Stomach (tissue), 9 donors: ENCODE measurements around the gene DSE. TPM values are rescaled to one million over a fixed set of nuclear protein-coding genes. Genes with fewer than 3 reads are reported as not detected.
"Not testable (repeated sequence)": the region's sequence is repeated elsewhere in the genome, so short reads cannot be mapped to it uniquely, and the experiment has no call there.

ENCODE experiments used
- DNase-seq, 2 donors: peaks; one replicate each; pipeline versions ENCODE4 v3.0.0 to v3.0.0-alpha.2; 2013 to 2019
- H3K27ac ChIP-seq, 5 donors: fragments of 200-600 bp in 4 of 5; sonication (generic) in 4 of 5; one replicate each; pipeline ENCODE4 v1.5.1; 2013 to 2019; ENCODE audit warnings: mild to moderate bottlenecking in 1 of 5, moderate library complexity in 1 of 5
- H3K27me3 ChIP-seq, 3 donors: fragments of 200-600 bp; sonication (generic); one replicate each; pipeline ENCODE4 v1.5.1; 2017 to 2019; ENCODE audit warnings: mixed run types in 1 of 3
- H3K36me3 ChIP-seq, 4 donors: fragments of 200-600 bp; sonication (generic); 1 replicate in 3 of 4; 2 replicates in 1 of 4; pipeline ENCODE4 v1.5.1; 2016 to 2019
- H3K4me1 ChIP-seq, 4 donors: fragments of 200-600 bp; sonication (generic); one replicate each; pipeline ENCODE4 v1.5.1; 2016 to 2019
- H3K4me3 ChIP-seq, 4 donors: fragments of 200-600 bp; sonication (generic) in 3 of 4; one replicate each; pipeline ENCODE4 v1.5.1; 2016 to 2019; ENCODE audit warnings: mild to moderate bottlenecking in 1 of 4
- H3K9me3 ChIP-seq, 4 donors: fragments of 200-600 bp; sonication (generic); one replicate each; pipeline ENCODE4 v1.5.1; 2016 to 2019
- EP300 ChIP-seq: sonication (generic); formaldehyde crosslinking; IDR thresholded peaks from one replicate; pipeline ENCODE4 v1.6.1; 2017; ENCODE audit warnings: antibody characterized with exemption
- POLR2A ChIP-seq, 4 donors: fragments of 450-650 bp; IDR thresholded peaks; one replicate each; pipeline ENCODE4 v1.6.1; 2016; ENCODE audit warnings: antibody characterized with exemption in 4 of 4, control low read depth in 2 of 4, mild to moderate bottlenecking in 1 of 4, moderate library complexity in 1 of 4
- POLR2AphosphoS5 ChIP-seq, 3 donors: sonication (generic); formaldehyde crosslinking; IDR thresholded peaks; one replicate each; pipeline ENCODE4 v1.6.1; 2016; ENCODE audit warnings: antibody characterized with exemption in 3 of 3
- WGBS, 5 donors: extraction: QIAGEN DNeasy Blood & Tissue Kit in 3 of 5; methylation state at CpG; one replicate each; pipeline versions ENCODE4 v1.1.5 to v1.1.7; 2013 to 2018; 5-methylcytosine and 5-hydroxymethylcytosine counted together
- intact Hi-C: fragments of 100-400 bp; cut with DNase I; formaldehyde crosslinking; loops from one replicate; pipeline ENCODE4 v1.15.1; 2023; ENCODE audit warnings: low total_unique reads
- polyA plus RNA-seq, 3 donors: library from polyadenylated mRNA; stranded (reverse); fragments of 200-250 nt; gene quantifications; one replicate each; pipeline ENCODE4 v1.2.3, GENCODE V29; 2013
- total RNA-seq, 5 donors: library from RNA; depleted of rRNA; stranded (reverse); fragments of >200 nt; gene quantifications; one replicate each; pipeline versions ENCODE4 v1.1.0 to v1.2.3, GENCODE V29; 2014 to 2016
- TF ChIP-seq, protein P1 (sequence below), 7 experiments: fragments of 450-650 bp in 4 of 7; fragments of 200-600 bp in 3 of 7; sonication (generic) in 3 of 7; IDR thresholded peaks; one replicate each; pipeline ENCODE4 v1.5.1; 2016 to 2019; ENCODE audit warnings: antibody characterized with exemption in 7 of 7, control low read depth in 2 of 7, mild to moderate bottlenecking in 1 of 7
- donor health status: healthy with polysubstance abuse.
- donor health status: Bipolar disorder and iron deficiency.
- donor health status: healthy.

Gene DSE
- total and polyA plus RNA-seq, 8 donors, result 3.8 to 39.8 (median 12.5) TPM

DNA sequence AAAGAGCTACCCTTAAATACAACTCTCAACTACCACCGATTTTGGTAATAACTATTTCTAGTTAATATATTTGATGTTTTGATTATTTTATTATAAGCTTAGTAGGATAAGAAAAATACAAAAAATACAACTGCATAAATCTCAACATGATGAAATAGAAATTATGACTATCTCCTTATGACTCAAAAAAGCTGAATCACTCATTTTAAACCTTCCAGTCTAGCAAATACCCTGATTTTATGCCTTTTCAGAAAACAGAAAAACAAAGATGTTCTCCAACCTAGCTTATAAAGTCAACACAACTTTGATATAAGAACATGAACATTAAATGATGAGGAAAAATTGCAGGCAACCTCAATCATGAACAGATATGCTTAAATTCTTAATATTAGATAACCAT lies 40.2 kb upstream of the DSE start:
- H3K9me3 ChIP-seq, result peaks cover 0 to 6% (median 0%) of the 10 kb centered on the region in 4 donors
- no peak overlapping the region for H3K4me3 ChIP-seq
- H3K36me3 ChIP-seq, result no peaks in the 10 kb centered on the region
- intact Hi-C loops, result no loop called here
- no peak overlapping the region for H3K27ac ChIP-seq
- WGBS, 5 donors, result 95 to 100% (median 97%) methylated on average over 1 of the region's 1 CpG
- TF ChIP-seq POLR2A (IDR thresholded peaks at IDR 0.05), result no peak
- TF ChIP-seq EP300, result no peak
- no peak for TF ChIP-seq POLR2AphosphoS5 (IDR thresholded peaks at IDR 0.05)
- TF ChIP-seq, protein P1, sequence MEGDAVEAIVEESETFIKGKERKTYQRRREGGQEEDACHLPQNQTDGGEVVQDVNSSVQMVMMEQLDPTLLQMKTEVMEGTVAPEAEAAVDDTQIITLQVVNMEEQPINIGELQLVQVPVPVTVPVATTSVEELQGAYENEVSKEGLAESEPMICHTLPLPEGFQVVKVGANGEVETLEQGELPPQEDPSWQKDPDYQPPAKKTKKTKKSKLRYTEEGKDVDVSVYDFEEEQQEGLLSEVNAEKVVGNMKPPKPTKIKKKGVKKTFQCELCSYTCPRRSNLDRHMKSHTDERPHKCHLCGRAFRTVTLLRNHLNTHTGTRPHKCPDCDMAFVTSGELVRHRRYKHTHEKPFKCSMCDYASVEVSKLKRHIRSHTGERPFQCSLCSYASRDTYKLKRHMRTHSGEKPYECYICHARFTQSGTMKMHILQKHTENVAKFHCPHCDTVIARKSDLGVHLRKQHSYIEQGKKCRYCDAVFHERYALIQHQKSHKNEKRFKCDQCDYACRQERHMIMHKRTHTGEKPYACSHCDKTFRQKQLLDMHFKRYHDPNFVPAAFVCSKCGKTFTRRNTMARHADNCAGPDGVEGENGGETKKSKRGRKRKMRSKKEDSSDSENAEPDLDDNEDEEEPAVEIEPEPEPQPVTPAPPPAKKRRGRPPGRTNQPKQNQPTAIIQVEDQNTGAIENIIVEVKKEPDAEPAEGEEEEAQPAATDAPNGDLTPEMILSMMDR (IDR thresholded peaks at IDR 0.05), result no peak
- H3K27me3 ChIP-seq, result no peaks in the 10 kb centered on the region
- peaks cover 0 to 8% (median 0%) of the 10 kb centered on the region in 4 donors for H3K4me1 ChIP-seq
- DNase-seq, result no peak

DNA sequence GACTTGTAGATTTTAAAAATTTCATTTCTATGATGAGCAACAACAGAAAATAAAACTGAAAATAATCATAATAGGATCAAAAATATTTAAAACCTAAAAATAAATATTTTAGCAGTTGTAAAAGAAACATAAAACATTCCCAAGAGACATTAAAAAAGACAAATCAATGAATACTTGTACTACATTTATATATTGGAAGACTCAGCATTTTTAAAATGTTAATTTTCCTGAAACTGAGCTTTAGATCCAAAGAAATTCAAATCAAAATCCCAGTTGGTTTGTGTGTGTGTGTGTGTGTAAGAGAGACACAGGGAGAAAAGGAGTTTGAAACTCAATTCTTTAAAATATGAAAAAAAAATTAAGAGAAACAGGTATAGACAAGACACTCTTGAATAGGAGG lies 38.7 kb upstream of the DSE start:
- peaks cover 0 to 3% (median 0%) of the 10 kb centered on the region in 4 donors for H3K4me1 ChIP-seq
- H3K4me3 ChIP-seq, result no peak overlapping the region
- H3K27ac ChIP-seq, result no peak overlapping the region
- H3K27me3 ChIP-seq, result no peaks in the 10 kb centered on the region
- TF ChIP-seq EP300 (no peak), POLR2A (IDR thresholded peaks at IDR 0.05) (no peak), POLR2AphosphoS5 (IDR thresholded peaks at IDR 0.05) (no peak)
- TF ChIP-seq, protein P1 (IDR thresholded peaks at IDR 0.05), result no peak
- intact Hi-C loops, result no loop called here
- DNase-seq, result no peak
- H3K36me3 ChIP-seq, result no peaks in the 10 kb centered on the region
- H3K9me3 ChIP-seq, result peaks cover 0 to 6% (median 0%) of the 10 kb centered on the region in 4 donors

DNA sequence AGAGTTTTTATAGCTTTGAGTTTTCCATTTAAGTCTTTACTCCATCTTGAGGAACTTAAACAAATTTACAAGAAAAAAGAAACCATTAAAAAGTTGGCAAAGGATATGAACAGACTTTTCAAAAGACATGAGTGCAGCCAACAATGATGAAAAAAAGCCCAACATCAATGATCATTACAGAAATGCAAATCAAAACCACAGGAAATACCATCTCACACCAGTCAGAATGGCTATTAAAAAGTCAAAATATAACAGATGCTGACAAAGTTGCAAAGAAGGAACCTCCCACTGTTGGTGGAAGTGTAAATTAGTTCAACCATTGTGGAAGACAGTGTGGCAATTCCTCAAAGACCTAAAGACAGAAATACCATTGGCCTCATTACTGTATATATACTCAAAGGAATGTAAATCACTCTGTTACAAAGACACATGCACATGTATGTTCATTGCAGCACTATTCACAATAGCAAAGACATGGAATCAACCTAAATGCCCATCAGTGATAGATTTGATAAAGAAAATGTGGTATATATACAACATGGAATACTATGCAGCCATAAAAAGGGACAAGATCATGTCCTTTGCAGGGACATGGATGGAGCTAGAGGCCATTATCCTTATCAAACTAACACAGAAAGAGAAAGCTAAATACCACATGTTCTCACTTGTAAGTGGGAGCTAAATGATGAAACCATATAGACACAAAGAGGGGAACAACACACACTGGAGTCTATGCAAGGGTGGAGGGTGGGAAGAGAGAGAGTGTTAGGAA lies 35.9 kb upstream of the DSE start:
- H3K4me3 ChIP-seq, intact Hi-C loops, DNase-seq, H3K27me3 ChIP-seq, H3K9me3 ChIP-seq, H3K4me1 ChIP-seq, H3K27ac ChIP-seq, H3K36me3 ChIP-seq: not testable (repeated sequence)

DNA sequence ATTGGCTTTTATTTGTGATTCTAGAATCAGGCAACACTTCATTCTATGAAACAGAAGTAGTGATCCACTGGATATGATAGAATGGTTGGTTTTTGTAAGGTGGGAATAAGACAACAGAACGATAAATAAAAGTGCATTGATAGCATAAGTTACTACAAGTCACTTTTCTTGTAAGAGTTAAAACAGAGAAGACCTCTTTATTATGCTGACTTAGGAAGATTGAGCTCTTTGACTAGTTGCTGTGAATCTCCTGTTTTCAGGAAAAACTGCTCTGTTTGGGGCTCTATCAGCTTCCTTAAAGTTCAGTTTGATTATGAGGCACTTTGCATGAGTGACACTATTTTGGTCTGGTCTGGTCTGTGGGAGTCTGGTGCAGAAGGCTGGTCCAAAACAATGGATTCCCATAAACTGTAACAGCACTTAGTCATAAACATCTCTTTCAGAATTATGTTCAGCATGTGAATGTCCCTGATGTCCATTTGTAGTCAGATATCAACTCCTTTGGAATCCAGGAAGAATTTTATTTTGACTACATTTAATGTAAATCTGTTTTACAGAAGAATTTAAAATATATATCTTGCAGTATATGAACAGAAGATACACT lies 35.0 kb upstream of the DSE start:
- TF ChIP-seq, protein P1 (IDR thresholded peaks at IDR 0.05), result no peak
- TF ChIP-seq EP300, result no peak
- no peak for TF ChIP-seq POLR2A (IDR thresholded peaks at IDR 0.05)
- no peaks in the 10 kb centered on the region for H3K36me3 ChIP-seq
- no peak for DNase-seq
- H3K9me3 ChIP-seq, result peaks cover 0 to 6% (median 3%) of the 10 kb centered on the region in 4 donors
- no peak overlapping the region for H3K27ac ChIP-seq
- 84 to 98% (median 94%) methylated on average over 1 of the region's 1 CpG for WGBS, 5 donors
- intact Hi-C loops, result no loop called here
- no peaks in the 10 kb centered on the region for H3K27me3 ChIP-seq
- no peak overlapping the region for H3K4me3 ChIP-seq
- H3K4me1 ChIP-seq, result no peaks in the 10 kb centered on the region

DNA sequence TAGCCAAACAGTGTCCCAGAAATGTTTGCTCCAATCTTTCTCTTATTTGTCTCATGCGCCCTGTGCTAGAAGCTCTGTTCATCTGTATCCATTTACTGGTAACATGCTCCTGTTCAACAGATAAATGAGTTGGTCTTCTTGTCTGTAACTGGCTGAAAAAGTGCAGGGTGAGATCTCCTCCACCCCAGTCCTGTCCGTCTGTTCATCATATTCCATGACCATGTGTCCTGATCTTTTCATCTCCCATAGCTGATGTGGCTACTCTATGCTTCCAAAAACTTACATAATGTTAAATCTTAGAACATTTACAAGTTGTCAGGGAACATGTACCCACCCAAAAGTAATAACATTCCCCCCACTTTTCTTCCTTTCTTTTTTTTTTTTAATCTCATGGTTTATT lies 31.8 kb upstream of the DSE start:
- H3K4me1 ChIP-seq, result no peaks in the 10 kb centered on the region
- TF ChIP-seq POLR2A (IDR thresholded peaks at IDR 0.05) (no peak), POLR2AphosphoS5 (IDR thresholded peaks at IDR 0.05) (no peak), EP300 (no peak)
- TF ChIP-seq, protein P1 (IDR thresholded peaks at IDR 0.05), result no peak
- H3K9me3 ChIP-seq, result peaks cover 0 to 6% (median 0%) of the 10 kb centered on the region in 4 donors
- H3K4me3 ChIP-seq, result no peak overlapping the region
- intact Hi-C loops, result no loop called here
- H3K27ac ChIP-seq, result no peak overlapping the region
- no peaks in the 10 kb centered on the region for H3K27me3 ChIP-seq
- no peaks in the 10 kb centered on the region for H3K36me3 ChIP-seq
- DNase-seq, result no peak
- 82 to 88% (median 85%) methylated on average over 2 of the region's 2 CpGs for WGBS, 5 donors

DNA sequence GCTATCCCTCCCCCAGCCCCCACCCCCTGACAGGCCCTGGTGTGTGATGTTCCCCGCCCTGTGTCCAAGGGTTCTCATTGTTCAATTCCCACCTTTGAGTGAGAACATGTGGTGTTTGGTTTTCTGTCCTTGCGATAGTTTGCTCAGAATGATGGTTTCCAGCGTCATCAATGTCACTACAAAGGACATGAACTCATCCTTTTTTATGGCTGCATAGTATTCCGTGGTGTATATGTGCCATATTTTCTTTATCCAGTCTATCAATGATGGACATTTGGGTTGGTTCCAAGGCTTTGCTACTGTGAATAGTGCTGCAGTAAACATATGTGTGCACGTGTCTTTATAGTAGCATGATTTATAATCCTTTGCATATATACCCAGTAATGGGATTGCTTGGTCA lies 30.1 kb upstream of the DSE start:
- WGBS, 5 donors, result 93 to 98% (median 95%) methylated on average over 5 of the region's 5 CpGs
- H3K4me1 ChIP-seq, H3K27ac ChIP-seq, H3K36me3 ChIP-seq, H3K27me3 ChIP-seq, intact Hi-C loops, H3K4me3 ChIP-seq, H3K9me3 ChIP-seq, DNase-seq: not testable (repeated sequence)
